Loucy (cell line): ENCODE results near the gene KIF13A.

ENCODE experiments used
- EZH2phosphoT487 ChIP-seq: fragments of 200-600 bp; IDR thresholded peaks from 2 replicates; pipeline ENCODE4 v1.6.1; 2018; ENCODE audit warnings: antibody characterized with exemption, mild to moderate bottlenecking, moderate library complexity, borderline replicate concordance
- TF ChIP-seq, protein P1 (sequence below): fragments of 200-600 bp; sonication (generic); conservative IDR thresholded peaks from 2 replicates; pipeline ENCODE4 v1.5.1; 2014; ENCODE audit warnings: mild to moderate bottlenecking, antibody characterized with exemption, low read length

DNA sequence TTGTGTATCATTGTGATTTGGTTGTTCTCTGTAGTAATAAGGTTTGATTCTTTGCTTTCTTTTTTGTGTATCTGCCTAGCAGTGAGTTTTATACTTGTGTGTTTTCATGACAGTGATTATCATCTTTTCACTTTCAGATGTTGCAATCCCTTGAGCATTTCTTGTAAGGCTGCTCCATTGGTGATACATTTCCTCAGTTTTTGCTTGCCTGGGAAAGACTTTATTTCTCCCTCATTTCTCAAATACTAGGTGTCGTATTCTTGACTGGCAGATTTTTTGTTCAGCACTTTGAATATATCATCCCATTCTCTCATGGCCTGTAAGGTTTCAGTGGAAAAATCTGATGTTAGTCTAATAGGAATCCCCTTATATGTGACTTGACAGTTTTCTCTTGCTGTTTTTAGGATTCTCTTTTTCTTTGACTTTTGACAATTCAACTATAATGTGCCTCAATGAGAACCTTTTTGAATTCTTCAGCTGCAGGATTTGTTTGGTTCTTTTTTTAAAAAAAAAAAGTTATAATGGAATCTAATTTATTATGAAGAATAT lies 249.7 kb downstream of the KIF13A start:
- TF ChIP-seq, protein P1, sequence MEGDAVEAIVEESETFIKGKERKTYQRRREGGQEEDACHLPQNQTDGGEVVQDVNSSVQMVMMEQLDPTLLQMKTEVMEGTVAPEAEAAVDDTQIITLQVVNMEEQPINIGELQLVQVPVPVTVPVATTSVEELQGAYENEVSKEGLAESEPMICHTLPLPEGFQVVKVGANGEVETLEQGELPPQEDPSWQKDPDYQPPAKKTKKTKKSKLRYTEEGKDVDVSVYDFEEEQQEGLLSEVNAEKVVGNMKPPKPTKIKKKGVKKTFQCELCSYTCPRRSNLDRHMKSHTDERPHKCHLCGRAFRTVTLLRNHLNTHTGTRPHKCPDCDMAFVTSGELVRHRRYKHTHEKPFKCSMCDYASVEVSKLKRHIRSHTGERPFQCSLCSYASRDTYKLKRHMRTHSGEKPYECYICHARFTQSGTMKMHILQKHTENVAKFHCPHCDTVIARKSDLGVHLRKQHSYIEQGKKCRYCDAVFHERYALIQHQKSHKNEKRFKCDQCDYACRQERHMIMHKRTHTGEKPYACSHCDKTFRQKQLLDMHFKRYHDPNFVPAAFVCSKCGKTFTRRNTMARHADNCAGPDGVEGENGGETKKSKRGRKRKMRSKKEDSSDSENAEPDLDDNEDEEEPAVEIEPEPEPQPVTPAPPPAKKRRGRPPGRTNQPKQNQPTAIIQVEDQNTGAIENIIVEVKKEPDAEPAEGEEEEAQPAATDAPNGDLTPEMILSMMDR: no peak
- TF ChIP-seq EZH2phosphoT487: no peak
